Measurements from ENCODE around the gene GPR135.
A peak's percentile ranks its signal among the peaks of the same experiment; 100 is the strongest.

GPR135 gene, protein sequence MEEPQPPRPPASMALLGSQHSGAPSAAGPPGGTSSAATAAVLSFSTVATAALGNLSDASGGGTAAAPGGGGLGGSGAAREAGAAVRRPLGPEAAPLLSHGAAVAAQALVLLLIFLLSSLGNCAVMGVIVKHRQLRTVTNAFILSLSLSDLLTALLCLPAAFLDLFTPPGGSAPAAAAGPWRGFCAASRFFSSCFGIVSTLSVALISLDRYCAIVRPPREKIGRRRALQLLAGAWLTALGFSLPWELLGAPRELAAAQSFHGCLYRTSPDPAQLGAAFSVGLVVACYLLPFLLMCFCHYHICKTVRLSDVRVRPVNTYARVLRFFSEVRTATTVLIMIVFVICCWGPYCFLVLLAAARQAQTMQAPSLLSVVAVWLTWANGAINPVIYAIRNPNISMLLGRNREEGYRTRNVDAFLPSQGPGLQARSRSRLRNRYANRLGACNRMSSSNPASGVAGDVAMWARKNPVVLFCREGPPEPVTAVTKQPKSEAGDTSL

DNA sequence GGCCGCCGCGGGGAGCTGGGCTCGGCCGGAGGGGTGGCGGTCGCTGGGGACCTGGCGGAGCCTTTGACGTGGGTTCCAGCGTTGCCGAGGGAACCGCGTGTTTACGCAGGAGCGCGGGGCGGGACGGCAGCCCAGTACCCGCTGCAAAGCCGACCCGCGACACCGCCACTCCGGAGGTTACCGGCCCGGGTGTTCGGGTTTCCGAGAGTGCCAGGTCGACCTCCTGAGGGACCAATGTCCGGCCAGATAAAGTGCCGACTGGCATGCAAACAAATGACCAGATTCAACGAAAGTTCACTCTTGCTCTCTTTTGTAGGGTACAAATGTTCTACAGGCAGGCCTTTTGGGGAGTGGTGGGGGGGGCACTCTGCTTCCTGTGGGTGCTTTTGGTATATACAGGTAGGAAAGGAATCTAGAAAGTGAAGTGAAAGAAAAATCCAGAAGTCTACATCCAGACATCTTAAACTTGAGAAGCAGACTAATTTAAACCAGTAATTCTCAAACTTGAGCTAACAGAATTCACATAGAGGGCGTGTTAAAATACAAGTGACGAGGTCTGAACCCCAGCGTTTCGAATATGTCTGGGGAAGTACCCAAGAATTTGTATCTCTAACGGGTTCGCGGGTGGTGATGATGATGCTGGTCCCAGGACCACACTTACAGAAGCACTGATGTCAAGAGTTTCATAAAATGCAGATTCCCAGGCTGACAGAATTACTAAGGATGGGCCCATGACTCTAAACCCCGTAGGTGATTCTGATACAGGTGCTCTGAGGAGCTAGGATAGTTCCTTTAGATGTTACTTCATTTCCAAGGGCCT lies at the start of gene GPR135:
GPR135 (minus strand) TSS at position 65 of the 820 bp plus-strand sequence. CDS start 154 bp downstream, outside the sequence.
- TF ChIP-seq, protein P1, sequence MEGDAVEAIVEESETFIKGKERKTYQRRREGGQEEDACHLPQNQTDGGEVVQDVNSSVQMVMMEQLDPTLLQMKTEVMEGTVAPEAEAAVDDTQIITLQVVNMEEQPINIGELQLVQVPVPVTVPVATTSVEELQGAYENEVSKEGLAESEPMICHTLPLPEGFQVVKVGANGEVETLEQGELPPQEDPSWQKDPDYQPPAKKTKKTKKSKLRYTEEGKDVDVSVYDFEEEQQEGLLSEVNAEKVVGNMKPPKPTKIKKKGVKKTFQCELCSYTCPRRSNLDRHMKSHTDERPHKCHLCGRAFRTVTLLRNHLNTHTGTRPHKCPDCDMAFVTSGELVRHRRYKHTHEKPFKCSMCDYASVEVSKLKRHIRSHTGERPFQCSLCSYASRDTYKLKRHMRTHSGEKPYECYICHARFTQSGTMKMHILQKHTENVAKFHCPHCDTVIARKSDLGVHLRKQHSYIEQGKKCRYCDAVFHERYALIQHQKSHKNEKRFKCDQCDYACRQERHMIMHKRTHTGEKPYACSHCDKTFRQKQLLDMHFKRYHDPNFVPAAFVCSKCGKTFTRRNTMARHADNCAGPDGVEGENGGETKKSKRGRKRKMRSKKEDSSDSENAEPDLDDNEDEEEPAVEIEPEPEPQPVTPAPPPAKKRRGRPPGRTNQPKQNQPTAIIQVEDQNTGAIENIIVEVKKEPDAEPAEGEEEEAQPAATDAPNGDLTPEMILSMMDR (IDR thresholded peaks at IDR 0.05), result no peak

DNA sequence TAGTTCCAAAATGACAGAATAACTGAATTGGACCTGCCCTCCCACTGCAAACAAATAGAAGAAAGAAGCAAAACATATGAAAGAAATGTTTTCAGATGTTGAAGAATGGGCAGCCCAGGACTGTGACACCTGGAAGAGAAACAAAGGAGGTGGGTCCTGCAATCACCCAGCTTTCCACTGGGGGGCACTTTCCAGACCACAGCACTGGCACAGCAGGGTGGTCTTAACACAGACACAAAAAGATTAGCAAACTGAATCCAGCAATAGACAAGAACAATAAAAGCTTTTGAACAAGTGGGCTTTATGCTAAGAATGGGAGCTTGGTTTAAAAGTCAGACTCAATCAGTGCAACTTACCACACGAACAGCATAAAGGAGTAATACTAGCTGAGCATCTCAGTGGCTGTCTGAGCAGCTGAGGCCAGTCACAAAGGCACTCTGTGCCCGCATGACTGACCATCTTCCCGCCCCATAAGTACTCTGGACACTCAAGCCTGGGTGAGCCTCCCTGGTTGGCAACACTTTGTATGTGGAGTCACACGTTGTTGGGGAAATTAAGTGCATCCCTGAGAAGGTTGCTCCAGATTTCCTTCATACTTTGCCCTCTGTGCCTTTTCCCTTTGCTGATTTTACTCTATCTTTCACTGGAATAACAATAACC lies 46.9 kb upstream of the GPR135 start:
- TF ChIP-seq, protein P1 (IDR thresholded peaks at IDR 0.05), result peak; percentile 73

DNA sequence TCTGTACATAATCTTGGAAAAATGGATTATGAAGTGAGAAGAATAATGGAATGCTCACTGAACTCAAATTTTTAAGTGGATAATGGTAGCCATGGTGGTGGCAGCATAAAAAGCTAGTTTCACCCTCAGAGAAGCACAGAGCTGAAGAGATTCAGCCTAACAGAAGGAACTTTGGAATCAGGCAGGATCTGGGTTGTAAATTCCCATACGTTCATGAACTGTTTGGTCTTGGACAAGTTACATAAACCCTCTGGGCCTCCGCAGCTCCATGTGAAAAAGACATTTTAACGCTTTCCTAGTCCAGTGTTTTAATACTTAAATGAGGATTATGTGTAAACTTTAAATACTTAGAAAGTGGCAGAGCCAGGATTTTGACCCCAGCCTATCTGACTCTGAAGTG lies 45.8 kb upstream of the GPR135 start:
- TF ChIP-seq, protein P1 (IDR thresholded peaks at IDR 0.05), result no peak

DNA sequence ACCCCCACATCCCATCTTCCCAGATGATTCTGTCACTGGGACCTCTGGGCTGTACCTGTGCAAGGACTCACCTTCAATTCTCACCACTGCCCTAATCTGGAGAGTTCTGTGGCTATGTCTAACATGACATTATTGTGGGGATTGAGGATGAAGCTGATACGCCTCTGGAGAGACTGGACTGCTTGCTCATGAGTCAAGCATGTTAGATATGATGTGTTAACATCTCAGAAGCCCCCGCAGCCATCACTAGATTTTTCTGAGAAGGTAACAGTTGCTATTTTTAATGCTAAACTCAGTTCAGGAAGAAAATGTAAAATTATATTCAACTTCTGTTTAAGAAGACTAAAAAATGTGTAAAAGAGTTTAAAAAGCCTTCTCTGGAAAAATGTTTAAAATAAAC lies 44.8 kb upstream of the GPR135 start:
- TF ChIP-seq, protein P1 (IDR thresholded peaks at IDR 0.05), result no peak

DNA sequence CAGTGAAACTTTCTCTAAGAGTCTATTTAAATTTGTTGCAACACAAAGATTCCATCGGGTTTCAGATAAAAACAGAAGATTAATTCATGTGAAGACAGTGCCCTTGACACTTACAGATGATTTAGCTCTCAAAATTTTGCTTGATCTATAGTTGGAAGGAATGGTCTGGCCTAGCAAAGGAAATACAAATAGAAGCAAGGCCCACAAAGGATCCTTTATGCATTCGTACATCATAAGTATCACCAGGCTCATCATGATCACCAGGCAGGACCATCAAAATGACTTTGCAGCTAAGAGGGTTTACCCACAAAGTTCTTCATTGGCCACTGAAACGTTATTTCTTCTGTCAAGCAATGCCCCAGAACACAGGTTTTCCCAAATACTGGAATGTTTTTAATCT lies 43.9 kb upstream of the GPR135 start:
- TF ChIP-seq, protein P1 (IDR thresholded peaks at IDR 0.05), result no peak

DNA sequence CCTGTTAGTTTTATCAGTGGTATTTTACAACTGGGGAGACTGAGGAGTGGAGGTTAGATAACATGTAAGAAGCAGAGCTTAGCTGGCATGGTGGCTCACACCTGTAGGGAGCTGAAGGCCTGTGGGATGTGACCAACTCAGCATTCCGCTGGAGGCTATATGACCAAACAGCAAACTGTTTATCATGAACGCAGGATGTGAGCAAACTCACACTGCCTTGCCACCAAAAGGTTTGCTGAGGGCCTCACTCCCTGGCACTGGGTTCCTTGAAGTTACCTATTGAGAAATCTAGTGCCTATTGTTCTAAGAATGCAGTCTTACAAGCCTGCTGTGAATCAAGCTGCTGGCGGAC lies 42.5 kb upstream of the GPR135 start:
- TF ChIP-seq, protein P1 (IDR thresholded peaks at IDR 0.05), result no peak

DNA sequence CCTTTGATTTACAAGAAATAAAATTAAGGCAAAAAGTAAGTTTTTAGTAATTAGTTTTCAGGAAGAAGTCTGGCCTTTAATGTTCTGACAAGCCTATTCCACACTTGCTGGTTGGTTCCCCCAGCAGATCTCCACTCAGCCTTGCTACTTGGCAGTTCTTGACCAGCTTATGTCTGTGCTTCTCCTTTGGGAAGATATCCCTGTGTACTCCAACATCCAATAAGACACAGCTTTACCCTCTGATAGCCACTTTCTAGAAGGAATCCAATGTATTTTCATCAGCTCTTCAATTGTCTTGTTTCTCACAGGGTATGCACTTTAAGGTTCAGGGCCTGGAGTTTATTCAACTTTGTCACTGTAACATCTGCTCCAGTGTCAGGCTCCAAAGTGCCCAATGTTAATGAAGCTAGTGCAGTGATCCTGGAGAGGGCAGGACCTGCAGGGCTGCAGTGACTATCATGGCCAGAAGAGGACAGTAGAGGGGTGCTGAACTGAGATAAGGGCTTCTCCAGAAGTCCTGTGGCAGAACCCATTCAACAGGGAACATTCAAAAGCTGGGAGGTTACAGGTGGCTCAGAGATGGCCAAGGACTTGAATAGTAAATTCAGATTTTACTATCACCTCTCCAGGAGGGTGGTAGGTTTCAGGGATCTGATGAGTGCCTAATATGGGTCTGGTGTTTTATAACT lies 42.0 kb upstream of the GPR135 start:
- TF ChIP-seq, protein P1 (IDR thresholded peaks at IDR 0.05), result peak; percentile 99
